Ovary (tissue), 9 donors: ENCODE data around the gene ITSN1. TPM values are rescaled to one million over a fixed set of nuclear protein-coding genes. Genes with fewer than 3 reads are reported as not detected.

Source experiments
- DNase-seq, 5 donors: peaks; one replicate each; pipeline ENCODE4 v3.0.0-alpha.2; 2019 to 2020
- H3K27ac ChIP-seq, 2 donors: fragments of 200-600 bp; one replicate each; pipeline versions ENCODE4 v1.5.1 to v1.8.0; 2019 to 2022
- H3K27me3 ChIP-seq: fragments of 200-600 bp; one replicate; pipeline ENCODE4 v1.8.0; 2022
- H3K36me3 ChIP-seq: fragments of 200-600 bp; sonication (generic); one replicate; pipeline ENCODE4 v1.5.1; 2019
- H3K4me1 ChIP-seq: one replicate; pipeline ENCODE4 v1.8.1; 2013; ENCODE audit warnings: mild to moderate bottlenecking, moderate library complexity; ENCODE audit not compliant: insufficient read depth
- H3K4me3 ChIP-seq: fragments of 200-600 bp; sonication (generic); one replicate; pipeline ENCODE4 v1.5.1; 2017
- H3K9me3 ChIP-seq, 2 donors: fragments of 200-600 bp in 1 of 2; sonication (generic) in 1 of 2; one replicate each; pipeline versions ENCODE4 v1.5.1 to v1.8.1; 2013 to 2019; ENCODE audit warnings: mild to moderate bottlenecking in 1 of 2, moderate library complexity in 1 of 2
- EP300 ChIP-seq: sonication (generic); formaldehyde crosslinking; IDR thresholded peaks from one replicate; pipeline ENCODE4 v1.6.1; 2017; ENCODE audit warnings: antibody characterized with exemption
- POLR2A ChIP-seq: fragments of 450-650 bp; IDR thresholded peaks from one replicate; pipeline ENCODE4 v1.6.1; 2017; ENCODE audit warnings: antibody characterized with exemption, mild to moderate bottlenecking, moderate library complexity
- WGBS, 3 donors: extraction: QIAGEN DNeasy Blood & Tissue Kit in 1 of 3; methylation state at CpG; one replicate each; pipeline versions ENCODE4 v1.1.5 to v1.1.7; 2013 to 2017; 5-methylcytosine and 5-hydroxymethylcytosine counted together
- intact Hi-C, 4 donors: fragments of 100-400 bp; cut with DNase I; formaldehyde crosslinking; loops; one replicate each; pipeline versions ENCODE4 v1.11.0 to v1.15.1; 2022 to 2023
- polyA plus RNA-seq, 2 donors: library from polyadenylated mRNA; stranded (reverse); fragments of 200-250 nt in 1 of 2; fragments of 350-450 nt in 1 of 2; fragmentation: Illumina TruSeq in 1 of 2; extraction: RNeasy Lipid Tissue Mini Kit (QIAGEN cat#74804) in 1 of 2; gene quantifications; one replicate each; pipeline ENCODE4 v1.2.3, GENCODE V29; 2013 to 2014
- total RNA-seq, 7 donors: library from RNA; depleted of rRNA in 2 of 7; stranded (reverse); fragments of >200 nt in 2 of 7; fragmentation: NEBNext Ultra II Directional in 3 of 7; extraction: Animal tissue kit (Norgen Biotek cat#: 25700) in 3 of 7; gene quantifications; one replicate each; pipeline versions ENCODE4 v1.1.0 to v1.2.4, GENCODE V29; 2016 to 2023
- TF ChIP-seq, protein P1 (sequence below), 3 donors: fragments of 450-650 bp in 2 of 3; fragments of 200-600 bp in 1 of 3; IDR thresholded peaks; one replicate each; pipeline versions ENCODE4 v1.5.1 to v1.8.0; 2016 to 2022; ENCODE audit warnings: antibody characterized with exemption in 3 of 3, mild to moderate bottlenecking in 1 of 3
- donor health status: DM: no; HTN: no; CAD: no; lungs with moderate emphysema.
- donor health status: DM: no; HTN: no; CAD: no.
- donor health status: Bipolar disorder and iron deficiency.
- donor health status: DM: yes; HTN: yes; CAD: no.
- donor health status: DM: no; HTN: no; CAD: no.
- donor health status: DM: yes; HTN: yes; CAD: no.

Gene ITSN1
- total and polyA plus RNA-seq, 9 donors = 22.6 to 61.3 (median 36.4) TPM

DNA sequence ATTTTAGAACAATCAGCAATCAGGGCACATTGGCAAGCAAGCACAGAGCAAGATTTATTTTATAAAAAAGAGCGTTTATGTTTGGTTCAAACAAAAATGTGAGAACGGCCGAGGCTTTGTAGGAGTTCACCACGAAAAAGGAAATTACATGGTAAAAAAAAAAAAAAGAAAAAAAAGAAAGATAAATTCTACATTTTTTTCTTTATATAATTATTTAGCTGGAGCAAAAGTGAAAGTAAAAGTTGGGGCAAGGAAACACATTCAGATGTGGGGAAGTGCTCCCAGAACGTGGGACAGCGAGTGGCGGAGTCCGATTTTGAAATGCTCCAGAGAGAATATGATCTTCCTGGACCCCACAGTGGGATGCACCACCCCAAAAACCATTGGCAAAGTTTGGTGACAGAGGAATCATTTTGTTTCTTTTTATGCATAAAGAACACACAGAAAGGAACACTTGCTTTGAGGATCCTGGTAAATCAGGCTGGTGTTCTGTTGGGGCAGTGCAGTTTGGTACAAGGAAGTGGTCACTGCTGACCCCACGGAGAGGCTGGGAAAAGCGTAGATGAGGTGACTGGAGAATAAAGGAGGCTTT lies 289.6 kb downstream of the ITSN1 start:
- 2 to 9% (median 5%) methylated on average over 10 of the region's 10 CpGs for WGBS, 3 donors
- peaks cover 4% of the 10 kb centered on the region for H3K4me1 ChIP-seq

DNA sequence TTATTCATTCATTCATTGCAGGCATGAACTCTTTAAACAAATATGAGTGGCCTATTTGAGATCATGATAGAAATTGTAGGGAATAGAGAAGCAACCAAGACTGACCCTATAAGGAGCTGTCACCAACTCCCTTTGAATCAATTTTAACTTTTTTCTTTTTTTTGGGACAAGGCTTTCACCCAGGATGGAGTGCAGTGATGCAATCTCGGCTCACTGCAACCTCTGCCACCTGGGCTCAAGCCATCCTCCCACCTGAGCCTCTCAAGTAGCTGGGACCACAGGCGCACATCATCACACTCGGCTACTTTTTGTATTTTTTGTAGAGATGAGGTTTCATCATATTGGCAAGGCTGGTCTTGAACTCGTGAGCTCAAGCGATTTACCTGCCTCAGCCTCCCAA lies 290.4 kb downstream of the ITSN1 start:
- no peaks in the 10 kb centered on the region for H3K27me3 ChIP-seq
- intact Hi-C loops = loop anchor here in 1 of 4 donors (10.0 kb wide), 1 partner anchor 72 kb away; no protein-coding TSS in a partner anchor
- H3K4me3 ChIP-seq = peak overlapping the region; percentile 36
- TF ChIP-seq EP300 = no peak
- TF ChIP-seq POLR2A = no peak
- TF ChIP-seq, protein P1, sequence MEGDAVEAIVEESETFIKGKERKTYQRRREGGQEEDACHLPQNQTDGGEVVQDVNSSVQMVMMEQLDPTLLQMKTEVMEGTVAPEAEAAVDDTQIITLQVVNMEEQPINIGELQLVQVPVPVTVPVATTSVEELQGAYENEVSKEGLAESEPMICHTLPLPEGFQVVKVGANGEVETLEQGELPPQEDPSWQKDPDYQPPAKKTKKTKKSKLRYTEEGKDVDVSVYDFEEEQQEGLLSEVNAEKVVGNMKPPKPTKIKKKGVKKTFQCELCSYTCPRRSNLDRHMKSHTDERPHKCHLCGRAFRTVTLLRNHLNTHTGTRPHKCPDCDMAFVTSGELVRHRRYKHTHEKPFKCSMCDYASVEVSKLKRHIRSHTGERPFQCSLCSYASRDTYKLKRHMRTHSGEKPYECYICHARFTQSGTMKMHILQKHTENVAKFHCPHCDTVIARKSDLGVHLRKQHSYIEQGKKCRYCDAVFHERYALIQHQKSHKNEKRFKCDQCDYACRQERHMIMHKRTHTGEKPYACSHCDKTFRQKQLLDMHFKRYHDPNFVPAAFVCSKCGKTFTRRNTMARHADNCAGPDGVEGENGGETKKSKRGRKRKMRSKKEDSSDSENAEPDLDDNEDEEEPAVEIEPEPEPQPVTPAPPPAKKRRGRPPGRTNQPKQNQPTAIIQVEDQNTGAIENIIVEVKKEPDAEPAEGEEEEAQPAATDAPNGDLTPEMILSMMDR (IDR thresholded peaks at IDR 0.05) = no peak
- H3K36me3 ChIP-seq = no peaks in the 10 kb centered on the region
- WGBS, 3 donors = 87 to 96% (median 94%) methylated on average over 5 of the region's 5 CpGs
- H3K4me1 ChIP-seq = peaks cover 4% of the 10 kb centered on the region
- H3K27ac ChIP-seq = no peak overlapping the region
- no peak for DNase-seq
- no peaks in the 10 kb centered on the region for H3K9me3 ChIP-seq

More for the DNA sequence above, 289.6 kb downstream of the ITSN1 start:
- no peak overlapping the region for H3K27ac ChIP-seq
- no peaks in the 10 kb centered on the region for H3K36me3 ChIP-seq
- peak overlapping the region; percentile 36 for H3K4me3 ChIP-seq
- no peaks in the 10 kb centered on the region for H3K9me3 ChIP-seq
- intact Hi-C loops = loop anchor here in 1 of 4 donors (10.0 kb wide), 1 partner anchor 73 kb away; no protein-coding TSS in a partner anchor
- no peak for DNase-seq
- H3K27me3 ChIP-seq = no peaks in the 10 kb centered on the region
- TF ChIP-seq, protein P1 (IDR thresholded peaks at IDR 0.05) = no peak
- TF ChIP-seq POLR2A (no peak), EP300 (no peak)

DNA sequence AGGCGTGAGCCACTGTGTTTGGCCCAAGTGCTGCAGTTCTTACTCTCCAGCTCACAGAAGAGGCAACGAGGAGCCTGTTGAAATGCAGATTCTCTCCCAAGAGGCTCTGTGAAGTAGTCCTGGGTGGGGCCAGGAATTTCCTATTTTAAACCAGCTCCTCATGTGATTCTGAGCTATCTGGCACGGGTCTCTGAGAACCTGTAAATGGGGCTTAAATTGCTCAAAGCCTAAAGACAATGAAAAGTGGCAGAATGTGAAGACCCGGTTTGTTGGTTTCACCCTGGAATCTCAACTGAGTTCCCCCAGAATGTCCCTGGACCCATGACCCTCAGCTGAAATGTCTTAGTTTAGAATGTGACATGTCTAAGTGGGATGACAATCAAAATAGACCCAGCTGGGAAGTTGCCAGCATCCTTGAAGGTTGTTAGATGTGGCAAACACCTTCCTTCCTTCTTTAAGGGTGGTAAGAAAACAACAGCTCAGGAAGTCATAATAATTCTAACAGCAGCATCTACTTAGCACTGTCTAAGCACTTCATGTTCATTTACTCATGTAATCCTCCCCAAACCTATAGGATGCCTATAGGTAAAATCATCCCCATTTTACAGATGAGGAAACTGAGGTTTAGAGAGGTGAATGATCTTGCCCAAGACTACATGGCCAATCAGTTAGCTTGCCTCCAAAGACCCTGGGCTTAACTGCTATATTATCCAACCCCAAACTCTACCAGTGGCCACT lies 294.2 kb downstream of the ITSN1 start:
- 51 to 67% (median 64%) methylated on average over 4 of the region's 4 CpGs for WGBS, 3 donors
- Histone ChIP-seq H3K4me1 (peaks cover 4% of the 10 kb centered on the region), H3K9me3 (no peaks in the 10 kb centered on the region), H3K4me3 (no peak overlapping the region), H3K27ac (no peak overlapping the region), H3K27me3 (no peaks in the 10 kb centered on the region), H3K36me3 (no peaks in the 10 kb centered on the region)
- no peak for DNase-seq
- intact Hi-C loops = loop anchor here in 2 of 4 donors (5.0 to 10.0 kb wide), 2 partner anchors 68 to 406 kb away; no protein-coding TSS in a partner anchor
- TF ChIP-seq, protein P1 (IDR thresholded peaks at IDR 0.05) = no peak
- TF ChIP-seq EP300 (no peak), POLR2A (no peak)

DNA sequence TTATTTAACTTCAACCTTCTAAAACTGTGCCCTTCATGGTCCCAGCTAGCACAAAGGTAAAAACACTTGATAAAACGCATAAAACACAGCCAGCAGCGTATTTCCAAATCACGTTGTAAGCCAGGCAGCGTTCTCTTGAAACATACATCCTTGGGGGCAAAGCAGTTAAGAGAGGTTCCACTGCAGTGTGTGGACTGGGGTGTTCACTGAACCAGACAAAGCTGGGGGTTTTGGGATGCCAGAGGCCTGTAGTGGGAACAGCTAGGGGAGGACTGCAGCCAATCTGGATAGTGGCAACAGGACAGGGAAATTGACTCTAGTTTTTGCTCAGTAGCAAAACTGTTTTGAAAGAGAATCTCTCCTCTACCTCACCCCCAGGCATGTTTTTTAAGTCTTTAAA lies 294.8 kb downstream of the ITSN1 start:
- no peak overlapping the region for H3K27ac ChIP-seq
- 75 to 89% (median 77%) methylated on average over 4 of the region's 4 CpGs for WGBS, 3 donors
- intact Hi-C loops = loop anchor here in 2 of 4 donors (5.0 to 10.0 kb wide), 2 partner anchors 68 to 405 kb away; no protein-coding TSS in a partner anchor
- TF ChIP-seq POLR2A (no peak), EP300 (no peak)
- TF ChIP-seq, protein P1 (IDR thresholded peaks at IDR 0.05) = no peak
- no peaks in the 10 kb centered on the region for H3K27me3 ChIP-seq
- no peaks in the 10 kb centered on the region for H3K36me3 ChIP-seq
- H3K4me3 ChIP-seq = no peak overlapping the region
- no peaks in the 10 kb centered on the region for H3K9me3 ChIP-seq
- H3K4me1 ChIP-seq = peaks cover 4% of the 10 kb centered on the region
- DNase-seq = no peak
